Kidney (tissue), 14 donors: ENCODE data around the gene TMEM169. TPM values are rescaled to one million over a fixed set of nuclear protein-coding genes. Genes with fewer than 3 reads are reported as not detected.

Experiments used
- DNase-seq, 5 donors: peaks; one replicate each; pipeline ENCODE4 v3.0.0-alpha.2; 2013 to 2020
- FAIRE-seq: peaks from 2 replicates; lab custom pipeline; 2012; peaks lifted over from hg19 to GRCh38; lab: Jason Lieb, UNC
- H3K27ac ChIP-seq, 2 donors: one replicate each; pipeline ENCODE4 v1.7.0; 2013; ENCODE audit warnings: low read depth in 2 of 2, low read length in 2 of 2, inconsistent platforms in 1 of 2
- H3K27me3 ChIP-seq: one replicate; pipeline ENCODE4 v1.7.1; 2013; ENCODE audit warnings: low read length, inconsistent platforms; ENCODE audit not compliant: control insufficient read depth, insufficient read depth
- H3K36me3 ChIP-seq, 3 donors: one replicate each; pipeline versions ENCODE4 v1.7.0 to v1.7.1; 2013; ENCODE audit warnings: low read length in 3 of 3, control low read depth in 1 of 3, inconsistent platforms in 1 of 3; ENCODE audit not compliant: insufficient read depth in 3 of 3, control insufficient read depth in 2 of 3
- H3K4me1 ChIP-seq, 3 donors: one replicate each; pipeline versions ENCODE4 v1.7.0 to v1.7.1; 2013; ENCODE audit warnings: low read length in 3 of 3, inconsistent platforms in 1 of 3, low read depth in 1 of 3; ENCODE audit not compliant: control insufficient read depth in 2 of 3, insufficient read depth in 2 of 3
- H3K4me3 ChIP-seq, 3 donors: one replicate each; pipeline versions ENCODE4 v1.7.0 to v1.8.1; 2013; ENCODE audit warnings: low read length in 3 of 3, control low read depth in 1 of 3, inconsistent platforms in 1 of 3
- H3K9ac ChIP-seq, 3 donors: one replicate each; pipeline versions ENCODE4 v1.7.0 to v1.7.1; 2013; ENCODE audit warnings: low read length in 3 of 3, control low read depth in 1 of 3, inconsistent platforms in 1 of 3
- H3K9me3 ChIP-seq, 3 donors: one replicate each; pipeline versions ENCODE4 v1.7.0 to v1.7.1; 2013; ENCODE audit warnings: low read length in 3 of 3, control low read depth in 1 of 3, inconsistent platforms in 1 of 3; ENCODE audit not compliant: control insufficient read depth in 2 of 3, insufficient read depth in 1 of 3
- CTCF ChIP-seq: IDR thresholded peaks from 3 replicates; pipeline ENCODE4 v1.5.1; 2012; ENCODE audit warnings: mild to moderate bottlenecking, moderate library complexity, borderline replicate concordance; ENCODE audit not compliant: insufficient read depth; ENCODE audit errors: extremely low read depth
- intact Hi-C: fragments of 100-400 bp; cut with DNase I; formaldehyde crosslinking; loops from one replicate; pipeline ENCODE4 v1.11.1; 2022
- polyA plus RNA-seq: library from polyadenylated mRNA; stranded (reverse); fragments of 350-450 nt; fragmentation: Illumina TruSeq; extraction: RNeasy Lipid Tissue Mini Kit (QIAGEN cat#74804); gene quantifications from one replicate; pipeline ENCODE4 v1.2.3, GENCODE V29; 2014; ENCODE audit warnings: low read depth, low replicate concordance; ENCODE audit not compliant: insufficient read depth
- total RNA-seq: library from RNA; stranded (reverse); fragmentation: NEBNext Ultra II Directional; extraction: Animal tissue kit (Norgen Biotek cat#: 25700); gene quantifications from one replicate; pipeline ENCODE4 v1.2.1, GENCODE V29; 2021
- donor health status: control.
- donor health status: control.
- donor health status: control.
- donor health status: control.
- donor health status: control.
- donor health status: DM: yes; HTN: yes; CAD: no.
- donor health status: Normal renal cell carcinoma (clear cell type).

Gene TMEM169
- total and polyA plus RNA-seq, 2 donors from 2014 or later, result 1.6 to 4.6 TPM

GRCh38 chr2:216147172-216148131, 65.7 kb downstream of the TMEM169 start:
- no peaks in the 10 kb centered on the region for H3K4me1 ChIP-seq
- DNase-seq (no peak), FAIRE-seq (no peak)
- no peak overlapping the region for H3K9ac ChIP-seq
- H3K27me3 ChIP-seq, result no peaks in the 10 kb centered on the region
- no peak for TF ChIP-seq CTCF
- no peak overlapping the region for H3K27ac ChIP-seq
- peaks cover 21 to 59% (median 31%) of the 10 kb centered on the region in 3 donors for H3K36me3 ChIP-seq
- intact Hi-C loops, result no loop called here
- H3K9me3 ChIP-seq, result no peaks in the 10 kb centered on the region
- no peak overlapping the region for H3K4me3 ChIP-seq

- intact Hi-C loops, result no loop called here
- Histone ChIP-seq H3K4me3 (no peak overlapping the region), H3K9ac (no peak overlapping the region), H3K9me3 (no peaks in the 10 kb centered on the region), H3K4me1 (no peaks in the 10 kb centered on the region), H3K27me3 (no peaks in the 10 kb centered on the region), H3K36me3 (peaks cover 21 to 61% (median 25%) of the 10 kb centered on the region in 3 donors), H3K27ac (no peak overlapping the region)
- FAIRE-seq (no peak), DNase-seq (no peak)
- TF ChIP-seq CTCF, result no peak
These were observed 67.3 kb downstream of the TMEM169 start for GRCh38 chr2:216148983-216149382.

GRCh38 chr2:216149741-216150140, 68.0 kb downstream of the TMEM169 start:
- intact Hi-C loops, result no loop called here
- TF ChIP-seq CTCF, result no peak
- DNase-seq (no peak), FAIRE-seq (no peak)
- Histone ChIP-seq H3K4me1 (no peaks in the 10 kb centered on the region), H3K36me3 (peaks cover 18 to 55% (median 22%) of the 10 kb centered on the region in 3 donors), H3K4me3 (no peak overlapping the region), H3K9ac (no peak overlapping the region), H3K27ac (no peak overlapping the region), H3K9me3 (no peaks in the 10 kb centered on the region), H3K27me3 (no peaks in the 10 kb centered on the region)
